DMS 273 treated with DMSO at 0.1 percent for 48 hours (cell line): ENCODE results near the gene C19orf67.
A peak's percentile ranks its signal among the peaks of the same experiment; 100 is the strongest.

ENCODE experiments used
- DNase-seq: peaks from one replicate; lab custom pipeline; 2025; lab: John Stamatoyannopoulos, UW

C19orf67 gene

GRCh38 chr19:14107581-14108461 lies 22.2 kb upstream of the C19orf67 start:
- no peak for DNase-seq

- DNase-seq: no peak
Measured at GRCh38 chr19:14106840-14107239, 21.3 kb upstream of the C19orf67 start.

DNA sequence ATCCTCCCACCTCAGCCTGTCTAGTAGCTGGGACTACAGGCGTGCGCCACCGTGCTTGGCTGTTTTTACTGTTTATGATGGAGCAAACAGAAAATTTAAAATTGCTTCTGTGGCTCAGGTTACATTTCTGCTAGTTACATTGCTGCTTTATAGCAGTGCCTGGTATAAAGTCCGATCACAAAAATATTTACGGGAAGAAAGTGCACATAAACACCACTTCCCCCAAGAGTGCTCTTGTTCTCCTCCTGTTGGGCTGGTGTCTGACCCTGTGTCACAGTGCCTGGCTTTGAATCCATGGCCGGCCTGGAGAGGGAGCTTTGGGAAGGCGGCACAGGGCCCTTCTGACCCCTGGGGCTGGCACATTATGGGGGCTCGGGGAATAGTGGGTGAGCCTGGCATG lies 20.1 kb upstream of the C19orf67 start:
- DNase-seq: no peak

GRCh38 chr19:14103310-14103709 lies 17.7 kb upstream of the C19orf67 start:
- DNase-seq: no peak

- DNase-seq: no peak
Measured at GRCh38 chr19:14102756-14103155, 17.2 kb upstream of the C19orf67 start.

GRCh38 chr19:14102102-14102696 lies 16.6 kb upstream of the C19orf67 start:
- DNase-seq: no peak

DNA sequence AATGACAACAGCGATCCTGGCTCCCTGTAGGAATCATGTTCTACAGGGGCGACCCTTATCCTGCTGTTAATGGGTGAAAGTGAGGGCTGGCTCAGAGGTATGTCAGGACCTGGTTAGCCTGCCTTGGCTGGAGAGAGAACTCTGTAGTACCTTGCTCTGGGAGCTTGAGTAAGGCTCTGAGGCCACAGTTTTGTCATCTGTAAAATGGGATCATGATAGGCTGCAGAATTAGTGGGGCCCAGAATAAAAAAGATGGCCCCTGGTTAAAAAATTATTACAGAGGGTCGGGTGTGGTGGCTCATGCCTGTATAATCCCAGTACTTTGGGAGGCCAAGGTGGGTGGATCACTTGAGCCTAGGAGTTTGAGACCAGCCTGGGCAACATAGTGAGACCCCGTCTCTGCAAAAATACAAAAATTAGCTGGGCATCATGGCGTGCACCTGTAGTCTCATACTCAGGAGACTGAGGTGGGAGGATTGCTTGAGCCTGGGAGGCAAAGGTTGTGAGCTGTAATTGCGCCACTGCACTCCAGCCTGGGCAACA lies 15.5 kb upstream of the C19orf67 start:
- DNase-seq: no peak

DNA sequence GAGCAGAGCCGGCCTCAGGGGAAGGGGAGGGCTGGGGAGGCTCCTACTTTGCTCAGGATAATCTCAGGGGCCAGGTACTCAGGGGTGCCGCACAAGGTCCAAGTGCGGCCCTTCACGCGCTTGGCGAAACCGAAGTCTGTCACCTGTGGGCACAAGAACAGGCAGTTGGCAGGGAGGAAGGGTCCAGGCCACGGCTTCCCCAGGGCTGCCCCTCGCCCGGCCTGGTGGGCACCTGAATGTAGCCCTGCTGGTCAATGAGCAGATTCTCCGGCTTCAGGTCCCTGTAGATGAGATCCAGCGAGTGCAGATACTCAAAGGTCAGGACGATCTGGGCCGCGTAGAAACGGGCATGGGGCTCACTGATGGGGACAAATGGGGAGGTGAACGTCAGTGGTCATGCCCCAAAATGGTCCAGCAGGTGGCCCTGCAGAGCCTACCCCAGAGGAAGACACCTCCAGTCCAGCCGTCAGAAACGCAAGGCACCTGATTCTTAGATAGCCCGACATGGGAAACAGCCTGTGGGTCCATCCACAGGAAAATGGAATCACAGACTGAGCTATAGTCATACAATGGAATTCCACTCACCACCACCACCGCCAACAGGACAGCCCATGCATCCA lies 12.1 kb upstream of the C19orf67 start:
- DNase-seq: no peak

- no peak for DNase-seq
Measured at GRCh38 chr19:14096272-14096992, 10.8 kb upstream of the C19orf67 start.

DNA sequence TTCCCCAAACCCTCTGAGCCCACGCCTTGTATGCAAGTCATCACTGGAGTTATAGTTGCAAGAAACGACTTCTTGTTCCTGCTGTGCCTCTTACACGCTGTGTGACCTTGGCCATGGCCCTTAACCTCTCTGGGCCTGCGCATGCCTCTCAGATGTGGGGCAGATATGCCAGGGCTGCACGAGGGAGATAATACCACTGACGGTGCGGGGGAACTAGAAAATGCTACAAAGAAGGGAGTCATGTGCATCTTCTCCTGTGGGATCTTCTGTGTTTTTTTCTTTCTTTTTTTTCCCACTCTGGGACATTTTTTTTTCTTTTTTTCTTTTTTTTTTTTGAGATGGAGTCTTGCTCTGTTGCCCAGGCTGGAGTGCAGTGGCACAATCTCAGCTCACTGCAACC lies 9.3 kb upstream of the C19orf67 start:
- no peak for DNase-seq

DNA sequence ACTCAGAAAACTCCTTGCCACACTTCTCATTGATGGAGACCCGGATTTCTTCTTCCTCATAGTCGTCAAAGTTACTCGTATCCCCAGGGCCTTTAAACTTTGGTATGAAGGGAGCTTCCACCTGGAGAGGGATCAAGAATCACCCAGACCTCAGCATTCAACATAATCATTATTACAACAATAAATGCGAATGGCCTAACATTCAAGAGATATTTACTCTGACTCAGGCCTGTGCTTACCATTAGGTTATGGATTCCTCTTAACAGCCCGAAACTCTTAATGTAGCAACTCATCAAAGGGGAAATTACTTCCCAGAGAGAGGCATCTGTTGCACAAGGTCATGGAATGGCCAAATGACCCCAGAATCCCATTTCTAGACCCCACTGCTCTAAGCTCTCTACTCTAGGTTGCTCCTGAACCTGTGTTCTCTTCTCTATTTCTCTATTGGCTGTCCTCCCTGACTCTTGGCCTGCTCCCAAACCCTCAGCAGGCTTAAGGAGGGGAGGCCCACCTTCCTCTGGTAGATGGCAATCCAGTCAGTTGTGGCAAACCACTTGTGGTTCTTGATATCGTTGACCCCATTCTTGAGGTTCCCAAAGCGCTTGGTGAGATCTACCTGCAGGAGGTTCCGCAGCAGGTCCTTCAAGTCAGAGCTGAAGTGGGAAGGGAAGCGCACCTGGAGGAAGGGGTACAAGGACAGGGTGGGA lies 7.7 kb upstream of the C19orf67 start:
- DNase-seq: no peak

DNA sequence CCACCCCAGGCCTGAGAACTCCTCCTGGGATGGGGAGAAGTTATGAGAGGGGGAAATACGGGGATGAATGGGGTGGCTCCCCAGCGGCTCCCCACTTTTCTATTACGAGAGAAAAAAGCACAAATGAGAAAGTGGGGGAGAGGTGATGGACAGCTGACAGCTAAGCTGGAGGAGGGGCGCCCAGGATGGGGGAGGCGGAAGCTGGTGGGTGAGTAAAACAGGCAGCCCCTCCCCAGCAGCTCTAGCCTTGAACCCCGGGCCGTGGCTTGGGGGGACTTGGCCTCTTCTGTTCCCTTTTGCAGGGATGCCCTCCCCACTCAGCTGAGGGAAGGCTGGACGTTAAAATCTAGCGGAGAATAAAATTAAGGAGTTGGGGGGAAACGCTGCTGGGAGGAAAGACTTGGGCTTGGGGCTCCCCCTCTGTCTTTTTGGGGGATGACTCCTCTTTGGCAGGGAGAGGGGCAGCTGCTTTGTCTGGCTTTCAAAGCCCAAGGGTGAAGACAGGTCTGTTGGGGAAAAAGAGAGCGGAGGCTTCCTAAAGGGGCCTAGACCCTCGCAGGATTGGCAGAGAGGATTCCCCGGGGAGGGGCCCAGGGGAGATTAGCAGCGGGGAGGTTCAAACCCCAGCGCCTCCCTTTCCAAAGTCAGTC lies 6.4 kb upstream of the C19orf67 start:
- DNase-seq: no peak

- DNase-seq: peak; percentile 27
Measured at GRCh38 chr19:14091081-14091812, 5.7 kb upstream of the C19orf67 start.

GRCh38 chr19:14090509-14091080 lies 5.0 kb upstream of the C19orf67 start, which contains the start of gene SAMD1:
Gene SAMD1 (minus strand): TSS chr19:14090751.
- peak; percentile 34 for DNase-seq

GRCh38 chr19:14089662-14090508 lies 4.3 kb upstream of the C19orf67 start:
- DNase-seq: no peak

DNA sequence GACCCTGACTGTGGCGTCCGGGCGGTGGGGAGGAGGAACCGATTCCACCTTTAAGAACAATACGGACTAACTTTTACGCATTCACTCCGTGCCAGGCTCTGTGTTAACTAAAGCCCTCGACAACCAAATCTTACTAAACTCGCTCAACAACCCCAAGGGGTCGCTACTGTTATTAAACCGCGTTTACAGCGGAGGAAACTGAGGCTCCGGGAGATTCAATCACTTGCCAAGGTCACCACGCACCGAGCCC lies 3.8 kb upstream of the C19orf67 start:
- no peak for DNase-seq

DNA sequence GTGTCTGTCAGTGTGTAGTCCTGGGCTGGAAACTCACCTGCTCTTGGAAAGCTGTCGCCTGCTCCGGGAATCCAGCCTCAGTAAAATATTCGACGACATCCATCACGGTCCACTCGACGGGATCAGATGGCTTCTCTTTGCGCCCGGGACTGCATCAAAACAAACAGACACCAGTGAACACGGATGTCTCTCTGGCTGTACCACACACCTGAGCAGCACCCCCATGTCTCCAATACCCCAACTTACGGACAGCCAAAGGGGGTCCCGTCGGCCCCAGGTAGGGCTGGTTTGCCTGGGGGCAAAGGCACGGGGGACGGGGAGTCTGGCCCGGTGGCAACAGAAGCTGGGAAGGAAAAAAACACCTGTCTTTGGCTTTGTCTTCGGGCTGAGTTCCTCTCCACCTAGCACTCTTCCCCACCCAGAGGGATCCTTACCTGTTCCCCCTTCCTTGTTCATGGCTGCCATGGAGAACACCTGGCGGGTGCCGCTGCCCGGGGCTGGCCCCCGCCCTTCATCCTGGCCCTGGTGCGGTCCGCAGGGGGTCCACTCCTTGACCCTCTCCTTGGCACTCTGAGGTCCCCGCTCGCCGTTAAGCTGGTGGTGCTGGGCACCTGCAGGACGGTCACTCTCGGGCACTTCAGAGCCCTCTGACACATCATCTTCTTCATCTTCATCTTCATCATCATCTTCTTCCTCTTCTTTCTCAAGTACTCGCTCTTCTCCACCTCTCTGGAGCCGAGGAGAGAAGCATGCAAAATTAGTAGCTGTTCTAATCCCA lies 3.2 kb upstream of the C19orf67 start:
- DNase-seq: no peak

DNA sequence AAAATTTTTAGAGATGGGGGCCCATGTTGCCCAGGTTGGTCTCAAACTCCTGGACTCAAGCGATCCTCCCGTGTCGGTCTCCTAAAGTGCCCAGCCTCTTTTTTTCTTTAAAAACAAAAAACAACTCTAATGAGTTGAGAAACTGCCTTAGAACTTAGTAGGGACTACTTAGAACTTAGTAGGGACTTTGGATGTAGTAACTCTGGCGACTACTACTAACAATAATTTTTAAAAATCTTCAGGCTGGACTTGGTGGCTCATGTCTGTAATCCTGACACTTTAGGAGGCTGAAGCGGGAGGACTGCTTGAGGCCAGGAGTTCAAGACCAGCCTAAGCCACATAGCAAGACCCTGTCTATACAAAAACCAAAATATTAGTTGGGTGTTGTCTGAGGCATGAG lies 515 bp upstream of the C19orf67 start:
- no peak for DNase-seq

DNA sequence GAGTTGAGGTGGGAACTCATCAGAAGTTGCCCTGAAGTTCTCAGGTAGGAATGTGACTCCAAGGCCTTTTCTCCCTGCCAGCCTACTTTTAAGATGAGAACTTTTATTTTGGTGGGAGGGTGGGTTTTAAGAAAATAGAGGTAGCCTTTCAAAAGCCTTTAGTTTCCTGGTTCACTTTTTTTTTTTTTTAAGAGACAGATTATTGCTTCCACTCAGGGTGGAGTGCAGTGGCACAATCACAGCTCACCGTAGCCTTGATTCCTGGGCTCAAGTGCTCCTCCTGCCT lies 3.0 kb downstream of the C19orf67 start:
- no peak for DNase-seq
